C4-2B (cell line): ENCODE results near the gene CCDC107.

Experiments used
- ZFX ChIP-seq: fragments of 450-650 bp; IDR thresholded peaks from 2 replicates; pipeline ENCODE4 v1.6.1; 2017
- TF ChIP-seq, protein P1 (sequence below): fragments of 450-650 bp; conservative IDR thresholded peaks from 2 replicates; pipeline ENCODE4 v1.5.1; 2017; ENCODE audit warnings: mild to moderate bottlenecking

DNA sequence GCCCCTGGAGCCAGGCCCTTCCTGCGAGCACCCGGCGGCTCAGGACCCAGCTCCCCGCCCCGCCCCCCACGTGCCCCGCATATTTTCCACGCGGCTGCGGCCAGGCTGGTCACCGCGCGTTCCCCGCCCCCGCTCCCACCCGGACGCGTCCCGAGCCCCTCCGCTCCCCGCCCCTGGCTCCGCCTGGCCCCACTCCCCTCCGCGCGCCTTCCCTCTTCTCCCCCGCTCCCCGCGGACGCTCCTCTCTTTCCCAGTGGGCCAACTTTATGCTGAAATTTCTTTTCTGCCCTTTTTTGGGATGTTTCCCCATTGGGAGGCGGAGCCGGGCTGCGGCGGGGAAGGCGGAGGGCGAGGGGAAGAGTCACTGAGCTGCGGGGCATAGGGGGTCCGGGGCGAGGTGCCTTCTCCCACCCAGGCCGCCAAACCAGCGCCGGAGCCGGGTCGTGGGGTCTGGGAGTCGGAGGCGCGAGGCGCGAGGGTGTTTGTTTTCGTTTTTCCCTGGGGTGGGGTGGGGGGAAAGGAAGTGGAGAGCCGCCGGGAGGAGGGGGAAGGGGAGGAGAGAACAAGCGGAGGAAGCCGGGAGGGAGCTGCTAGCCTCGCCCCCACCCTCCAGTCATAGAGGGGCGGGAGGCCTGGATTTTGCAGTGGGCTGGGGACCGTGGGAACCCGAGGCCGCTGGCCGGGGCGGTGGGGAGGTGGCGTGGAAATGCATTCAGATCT, 32.7 kb downstream of the CCDC107 start:
- TF ChIP-seq, protein P1, sequence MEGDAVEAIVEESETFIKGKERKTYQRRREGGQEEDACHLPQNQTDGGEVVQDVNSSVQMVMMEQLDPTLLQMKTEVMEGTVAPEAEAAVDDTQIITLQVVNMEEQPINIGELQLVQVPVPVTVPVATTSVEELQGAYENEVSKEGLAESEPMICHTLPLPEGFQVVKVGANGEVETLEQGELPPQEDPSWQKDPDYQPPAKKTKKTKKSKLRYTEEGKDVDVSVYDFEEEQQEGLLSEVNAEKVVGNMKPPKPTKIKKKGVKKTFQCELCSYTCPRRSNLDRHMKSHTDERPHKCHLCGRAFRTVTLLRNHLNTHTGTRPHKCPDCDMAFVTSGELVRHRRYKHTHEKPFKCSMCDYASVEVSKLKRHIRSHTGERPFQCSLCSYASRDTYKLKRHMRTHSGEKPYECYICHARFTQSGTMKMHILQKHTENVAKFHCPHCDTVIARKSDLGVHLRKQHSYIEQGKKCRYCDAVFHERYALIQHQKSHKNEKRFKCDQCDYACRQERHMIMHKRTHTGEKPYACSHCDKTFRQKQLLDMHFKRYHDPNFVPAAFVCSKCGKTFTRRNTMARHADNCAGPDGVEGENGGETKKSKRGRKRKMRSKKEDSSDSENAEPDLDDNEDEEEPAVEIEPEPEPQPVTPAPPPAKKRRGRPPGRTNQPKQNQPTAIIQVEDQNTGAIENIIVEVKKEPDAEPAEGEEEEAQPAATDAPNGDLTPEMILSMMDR: no peak
- no peak for TF ChIP-seq ZFX
